Inflammatory macrophage treated with lipopolysaccharide for 4 hours (primary cell): ENCODE results near the gene TNFSF15.

Source experiments
- DNase-seq: peaks from one replicate; pipeline ENCODE4 v3.0.0-alpha.2; 2020

TNFSF15 gene

GRCh38 chr9:114824110-114824509, 18.3 kb upstream of the TNFSF15 start:
- no peak for DNase-seq

GRCh38 chr9:114823441-114823840, 17.6 kb upstream of the TNFSF15 start:
- no peak for DNase-seq

- DNase-seq = no peak
Measured at GRCh38 chr9:114822708-114823107, 16.9 kb upstream of the TNFSF15 start.

DNA sequence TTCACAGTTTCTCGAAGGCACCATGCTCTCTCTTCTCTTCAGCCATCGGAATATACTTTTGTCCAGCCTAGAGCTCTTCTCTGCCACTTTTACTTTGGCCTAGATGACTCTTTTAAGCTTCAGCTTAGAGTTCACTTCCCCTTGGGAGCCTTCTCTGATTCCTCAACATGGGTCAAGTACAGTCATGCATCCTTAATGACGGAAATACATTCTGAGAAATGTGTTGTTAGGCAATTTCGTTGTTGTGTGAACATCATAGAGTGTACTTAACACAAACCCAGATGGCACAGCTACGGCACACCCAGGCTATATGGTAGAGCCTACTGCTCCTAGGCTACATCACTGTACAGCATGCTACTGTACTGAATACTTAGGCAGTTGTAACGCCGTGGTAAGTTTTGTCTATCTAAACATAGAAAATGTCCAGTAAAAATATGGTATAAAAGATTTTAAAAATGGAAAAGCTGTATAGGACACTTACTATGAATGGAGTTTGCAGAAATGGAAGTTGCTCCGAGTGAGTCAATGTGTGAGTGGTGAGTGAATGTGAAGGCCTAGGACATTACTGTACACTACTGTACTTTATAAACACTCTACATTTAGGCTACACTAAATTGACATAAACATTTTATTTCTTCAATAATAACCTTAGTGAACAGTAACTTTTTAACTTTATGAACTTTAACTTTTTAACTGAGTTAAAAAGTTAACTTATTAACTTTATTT, 15.1 kb upstream of the TNFSF15 start:
- peak; percentile 99 for DNase-seq

- peak; percentile 85 for DNase-seq
Measured at GRCh38 chr9:114818178-114818577, 12.3 kb upstream of the TNFSF15 start.

- DNase-seq = no peak
Measured at GRCh38 chr9:114813717-114814418, 8.0 kb upstream of the TNFSF15 start.

GRCh38 chr9:114811966-114812636, 6.3 kb upstream of the TNFSF15 start:
- no peak for DNase-seq

GRCh38 chr9:114811301-114811700, 5.5 kb upstream of the TNFSF15 start:
- DNase-seq = no peak

DNA sequence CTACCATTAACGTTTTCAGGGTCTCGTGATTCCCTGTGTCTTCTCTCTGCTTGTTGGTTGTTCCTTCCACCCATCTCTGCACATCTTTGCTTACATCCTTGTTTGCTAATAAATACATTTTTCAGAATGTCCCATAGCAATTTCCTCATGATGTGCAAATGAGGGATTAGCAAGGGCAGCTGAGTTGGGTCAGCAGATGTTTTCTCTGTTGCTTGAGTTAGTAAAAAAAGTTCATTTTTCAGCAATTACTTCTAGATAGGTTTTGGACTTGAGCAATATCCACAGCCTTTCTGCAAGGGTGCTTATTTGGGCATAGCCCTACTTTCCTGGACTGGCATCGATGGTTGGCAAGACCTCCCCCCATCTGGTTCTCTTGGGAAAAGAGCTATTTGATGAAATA, 4.8 kb upstream of the TNFSF15 start:
- DNase-seq = no peak

DNA sequence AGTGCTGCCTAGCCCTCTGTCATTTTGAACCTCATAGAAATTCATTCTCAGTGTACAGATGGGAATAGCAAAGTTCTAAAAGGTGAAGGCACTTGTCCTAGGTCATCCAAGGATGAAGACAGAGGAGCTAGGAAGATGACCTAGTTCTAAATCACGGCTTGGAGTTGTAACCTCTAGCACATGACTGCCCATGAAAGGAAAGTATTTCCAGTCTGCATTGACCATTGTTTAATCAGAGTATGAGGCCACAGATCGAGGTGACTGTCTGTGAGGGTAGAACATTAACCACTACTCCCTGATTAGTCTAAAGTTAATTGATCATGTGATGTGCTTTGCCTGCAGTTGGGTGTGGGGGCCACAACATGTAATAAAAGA, 674 bp upstream of the TNFSF15 start:
- peak; percentile 72 for DNase-seq

- DNase-seq = no peak
Measured at GRCh38 chr9:114804505-114804904, 1.3 kb downstream of the TNFSF15 start.

DNA sequence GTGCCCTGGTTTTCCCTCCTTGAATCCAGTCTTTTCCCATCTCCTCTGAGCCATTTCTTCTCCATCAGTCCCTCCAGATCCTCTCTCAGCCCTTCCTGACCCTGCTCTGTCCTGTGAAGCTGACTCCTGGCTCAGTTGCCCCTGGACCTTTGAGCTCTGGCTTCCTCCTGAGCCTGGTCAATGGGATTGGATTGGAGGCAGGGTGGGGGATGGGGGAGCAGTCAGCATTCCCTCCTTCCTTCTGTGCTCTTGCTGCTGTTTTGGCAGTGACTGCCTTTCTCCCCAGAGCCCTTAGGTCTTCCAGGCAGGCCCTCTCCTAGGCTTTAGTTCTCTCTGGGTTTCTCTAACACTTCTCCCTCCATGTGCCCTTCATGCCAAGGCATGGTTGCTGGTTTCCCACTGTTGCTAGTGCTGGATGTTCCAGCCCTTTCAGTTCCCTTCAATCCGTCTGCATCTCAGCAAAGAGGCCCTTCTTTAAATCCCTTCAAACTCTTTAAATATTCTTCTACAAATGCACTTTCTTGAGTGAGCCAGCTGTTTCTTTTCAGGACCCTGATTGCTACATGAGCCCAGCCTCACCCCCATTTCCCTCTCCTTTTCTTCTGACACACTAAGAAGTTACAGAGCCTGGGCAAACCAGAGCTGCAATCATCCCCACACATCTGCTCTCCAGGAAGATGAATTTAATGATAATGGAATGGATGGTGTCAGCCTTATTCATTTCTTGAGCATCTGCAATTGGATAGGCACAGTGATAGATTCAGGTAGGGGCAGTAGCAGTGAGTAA, 2.2 kb downstream of the TNFSF15 start:
- DNase-seq = no peak

- DNase-seq = no peak
Measured at GRCh38 chr9:114799925-114800324, 5.9 kb downstream of the TNFSF15 start.

GRCh38 chr9:114799441-114799840, 6.4 kb downstream of the TNFSF15 start:
- no peak for DNase-seq

DNA sequence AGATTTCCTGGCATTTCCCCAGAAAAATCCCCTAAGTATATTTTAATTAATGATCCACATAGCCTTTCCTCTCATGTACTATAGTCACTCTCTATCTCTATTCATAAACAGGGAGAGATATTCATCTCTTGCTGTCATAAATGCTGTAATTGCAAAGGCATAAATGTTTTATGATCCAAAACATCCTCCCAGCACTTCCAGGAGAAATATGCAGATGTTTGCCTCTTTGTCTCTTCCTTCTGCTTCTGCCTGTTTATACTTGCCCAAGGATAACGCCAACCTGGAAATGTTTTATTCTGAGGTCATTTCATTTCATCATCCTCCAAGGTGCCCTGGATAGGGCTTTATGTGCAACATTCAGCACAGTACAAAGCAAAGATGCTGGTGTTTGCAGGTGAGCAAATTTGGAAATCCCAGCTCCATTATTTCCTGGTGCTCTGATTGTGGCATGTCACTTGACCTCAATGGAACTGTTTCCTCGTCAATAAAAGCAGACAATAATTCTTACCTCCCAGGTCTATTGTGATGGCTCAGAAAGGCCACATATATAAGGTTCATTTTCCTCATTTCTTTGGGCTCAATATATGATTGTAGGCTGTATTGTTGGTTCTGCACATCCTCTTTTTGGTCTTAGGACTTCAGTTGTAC, 6.9 kb downstream of the TNFSF15 start:
- DNase-seq = no peak

- no peak for DNase-seq
Measured at GRCh38 chr9:114798101-114798500, 7.7 kb downstream of the TNFSF15 start.

GRCh38 chr9:114792396-114792795, 13.4 kb downstream of the TNFSF15 start:
- DNase-seq = no peak

DNA sequence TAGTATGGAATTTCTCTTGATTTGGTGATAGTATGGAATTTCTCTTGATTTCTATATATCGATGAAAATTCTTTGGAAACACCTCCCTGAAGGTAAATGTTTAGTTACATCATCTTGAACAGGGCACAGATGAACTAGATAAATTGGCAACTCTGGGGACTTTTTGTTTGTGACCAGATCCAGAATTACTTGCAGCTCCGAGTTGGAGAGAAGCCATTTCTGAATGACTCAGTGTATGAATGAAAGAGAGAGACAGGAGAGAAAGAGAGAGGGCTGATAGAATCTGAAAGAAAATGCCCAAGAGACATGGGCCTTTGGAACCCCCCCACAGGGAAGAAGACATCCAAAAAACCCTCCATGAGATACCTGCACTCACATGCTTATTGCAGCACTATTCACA, 14.1 kb downstream of the TNFSF15 start:
- DNase-seq = no peak

DNA sequence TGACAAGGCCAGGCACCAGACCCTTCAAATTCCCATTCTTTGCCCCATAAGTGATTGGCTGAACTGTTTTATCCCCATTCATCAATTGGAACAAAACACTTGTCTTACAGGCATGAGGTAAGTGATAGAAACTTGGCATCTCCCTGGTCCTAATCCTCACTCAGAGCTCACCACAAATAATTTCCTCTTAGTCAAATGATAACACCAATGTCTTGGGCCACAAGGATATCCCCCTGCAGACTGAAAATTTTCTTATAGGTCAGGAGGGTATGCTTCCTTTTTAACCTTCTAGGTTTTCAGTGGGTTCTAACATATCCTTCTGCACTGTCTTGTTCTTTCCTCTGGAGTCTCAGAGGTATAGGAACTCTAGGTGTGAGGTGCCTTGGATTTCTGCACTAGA, 14.5 kb downstream of the TNFSF15 start:
- no peak for DNase-seq

GRCh38 chr9:114790521-114790920, 15.3 kb downstream of the TNFSF15 start:
- no peak for DNase-seq

DNA sequence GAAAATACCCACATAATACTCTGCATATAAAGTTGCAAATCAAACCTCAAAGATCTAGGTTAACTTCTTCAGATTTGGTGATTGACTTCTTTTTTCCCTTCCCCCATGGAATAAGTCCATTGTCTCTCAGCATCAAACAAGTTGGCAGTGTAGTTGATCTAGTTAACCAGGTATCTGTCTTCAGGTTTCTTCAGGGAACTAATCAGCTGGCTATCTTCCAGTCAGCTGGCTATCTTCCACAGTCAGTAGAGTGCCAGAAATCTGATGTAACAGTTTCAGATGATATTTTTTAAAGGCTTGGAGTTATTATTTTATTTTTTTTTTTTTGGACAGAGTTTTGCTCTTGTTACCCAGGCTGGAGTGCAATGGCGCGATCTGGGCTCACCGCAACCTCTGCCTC, 16.8 kb downstream of the TNFSF15 start:
- DNase-seq = no peak

- no peak for DNase-seq
Measured at GRCh38 chr9:114787781-114788498, 17.9 kb downstream of the TNFSF15 start.
